ENCODE results near the gene ZBED6.
"Not testable (repeated sequence)": the region's sequence is repeated elsewhere in the genome, so short reads cannot be mapped to it uniquely, and the experiment has no call there.

ZBED6 gene

GRCh38 chr1:203795441-203796235, at the start of gene ZBED6, which contains the start of gene ZC3H11A:
TSS of gene ZBED6 (plus strand) at chr1:203795623. CDS start at chr1:203797523, 1,900 bp downstream.
TSS of gene ZC3H11A (plus strand) at chr1:203795623. CDS start at chr1:203817071, 21,448 bp downstream.
- Histone ChIP-seq H3K9me3 (ENCODE audit: low read depth, low read length) (no peaks in the 10 kb centered on the region), H3K36me3 (ENCODE audit: insufficient read depth, low read length) (peaks cover 37% of the 10 kb centered on the region), H3K27ac (peak within 1 kb of the TSS; percentile 96), H3K9ac (ENCODE audit: insufficient read length) (peak within 1 kb of the TSS; percentile 93), H3K4me3 (peak within 1 kb of the TSS; percentile 83)
- peak; percentile 88 for DNase-seq (ENCODE audit: low read depth, low spot score)
- TF ChIP-seq FOXP2 (optimal IDR thresholded peaks at IDR 0.05; ENCODE audit: control extremely low read depth, extremely low read length, insufficient read depth) (no peak), POLR2AphosphoS5 (IDR thresholded peaks at IDR 0.05; ENCODE audit: borderline replicate concordance, low read depth, low read length) (peak; percentile 76)

- DNase-seq (ENCODE audit: low read depth, low spot score) = no peak
- H3K4me3 ChIP-seq = no peak overlapping the region
- H3K9me3 ChIP-seq (ENCODE audit: low read depth, low read length) = no peaks in the 10 kb centered on the region
- no peak for TF ChIP-seq FOXP2 (optimal IDR thresholded peaks at IDR 0.05; ENCODE audit: control extremely low read depth, extremely low read length, insufficient read depth)
- TF ChIP-seq EZH2 (IDR thresholded peaks at IDR 0.05) = no peak
- no peak for TF ChIP-seq POLR2AphosphoS5 (IDR thresholded peaks at IDR 0.05; ENCODE audit: borderline replicate concordance, low read depth, low read length)
- H3K36me3 ChIP-seq (ENCODE audit: insufficient read depth, low read length) = no peaks in the 10 kb centered on the region
- no peak overlapping the region for H3K9ac ChIP-seq (ENCODE audit: insufficient read length)
- H3K27ac ChIP-seq = no peak overlapping the region
Observed at GRCh38 chr1:203746281-203746680, 49.1 kb upstream of the ZBED6 start.

GRCh38 chr1:203751051-203751450, 44.4 kb upstream of the ZBED6 start:
- no peak for DNase-seq (ENCODE audit: low read depth, low spot score)
- no peaks in the 10 kb centered on the region for H3K36me3 ChIP-seq (ENCODE audit: insufficient read depth, low read length)
- TF ChIP-seq EZH2 (IDR thresholded peaks at IDR 0.05) (no peak), POLR2AphosphoS5 (IDR thresholded peaks at IDR 0.05; ENCODE audit: borderline replicate concordance, low read depth, low read length) (no peak), FOXP2 (optimal IDR thresholded peaks at IDR 0.05; ENCODE audit: control extremely low read depth, extremely low read length, insufficient read depth) (no peak)
- H3K9ac ChIP-seq (ENCODE audit: insufficient read length) = no peak overlapping the region
- H3K9me3 ChIP-seq (ENCODE audit: low read depth, low read length) = no peaks in the 10 kb centered on the region
- no peak overlapping the region for H3K27ac ChIP-seq
- no peak overlapping the region for H3K4me3 ChIP-seq

- H3K27ac ChIP-seq; DNase-seq (ENCODE audit: low read depth, low spot score); H3K4me3 ChIP-seq: not testable (repeated sequence)
Observed at GRCh38 chr1:203751618-203752361, 43.6 kb upstream of the ZBED6 start.

GRCh38 chr1:203754455-203754864, 41.0 kb upstream of the ZBED6 start:
- no peak for DNase-seq (ENCODE audit: low read depth, low spot score)
- H3K4me3 ChIP-seq = no peak overlapping the region
- H3K9me3 ChIP-seq (ENCODE audit: low read depth, low read length) = no peaks in the 10 kb centered on the region
- TF ChIP-seq FOXP2 (optimal IDR thresholded peaks at IDR 0.05; ENCODE audit: control extremely low read depth, extremely low read length, insufficient read depth) (no peak), EZH2 (IDR thresholded peaks at IDR 0.05) (no peak), POLR2AphosphoS5 (IDR thresholded peaks at IDR 0.05; ENCODE audit: borderline replicate concordance, low read depth, low read length) (no peak)
- H3K27ac ChIP-seq = no peak overlapping the region
- no peaks in the 10 kb centered on the region for H3K36me3 ChIP-seq (ENCODE audit: insufficient read depth, low read length)
- H3K9ac ChIP-seq (ENCODE audit: insufficient read length) = no peak overlapping the region

More at GRCh38 chr1:203751618-203752361, 43.6 kb upstream of the ZBED6 start:
- H3K9ac ChIP-seq (ENCODE audit: insufficient read length); H3K9me3 ChIP-seq (ENCODE audit: low read depth, low read length); H3K36me3 ChIP-seq (ENCODE audit: insufficient read depth, low read length): not testable (repeated sequence)

- TF ChIP-seq EZH2 (IDR thresholded peaks at IDR 0.05) (no peak), FOXP2 (optimal IDR thresholded peaks at IDR 0.05; ENCODE audit: control extremely low read depth, extremely low read length, insufficient read depth) (no peak), POLR2AphosphoS5 (IDR thresholded peaks at IDR 0.05; ENCODE audit: borderline replicate concordance, low read depth, low read length) (no peak)
- H3K9ac ChIP-seq (ENCODE audit: insufficient read length) = no peak overlapping the region
- no peaks in the 10 kb centered on the region for H3K36me3 ChIP-seq (ENCODE audit: insufficient read depth, low read length)
- H3K4me3 ChIP-seq = no peak overlapping the region
- H3K9me3 ChIP-seq (ENCODE audit: low read depth, low read length) = no peaks in the 10 kb centered on the region
- DNase-seq (ENCODE audit: low read depth, low spot score) = no peak
- H3K27ac ChIP-seq = no peak overlapping the region
Observed at GRCh38 chr1:203756036-203756435, 39.4 kb upstream of the ZBED6 start.

GRCh38 chr1:203758749-203759148, 36.7 kb upstream of the ZBED6 start:
- H3K9me3 ChIP-seq (ENCODE audit: low read depth, low read length); H3K9ac ChIP-seq (ENCODE audit: insufficient read length); H3K27ac ChIP-seq; H3K4me3 ChIP-seq; H3K36me3 ChIP-seq (ENCODE audit: insufficient read depth, low read length); DNase-seq (ENCODE audit: low read depth, low spot score): not testable (repeated sequence)

- no peak for DNase-seq (ENCODE audit: low read depth, low spot score)
- TF ChIP-seq EZH2 (IDR thresholded peaks at IDR 0.05) = no peak
- TF ChIP-seq POLR2AphosphoS5 (IDR thresholded peaks at IDR 0.05; ENCODE audit: borderline replicate concordance, low read depth, low read length) = no peak
- no peak for TF ChIP-seq FOXP2 (optimal IDR thresholded peaks at IDR 0.05; ENCODE audit: control extremely low read depth, extremely low read length, insufficient read depth)
- Histone ChIP-seq H3K9ac (ENCODE audit: insufficient read length) (no peak overlapping the region), H3K9me3 (ENCODE audit: low read depth, low read length) (no peaks in the 10 kb centered on the region), H3K27ac (no peak overlapping the region), H3K4me3 (no peak overlapping the region), H3K36me3 (ENCODE audit: insufficient read depth, low read length) (no peaks in the 10 kb centered on the region)
Observed at GRCh38 chr1:203760506-203760905, 34.9 kb upstream of the ZBED6 start.

GRCh38 chr1:203761958-203762357, 33.5 kb upstream of the ZBED6 start:
- not testable (repeated sequence) for H3K9me3 ChIP-seq (ENCODE audit: low read depth, low read length); DNase-seq (ENCODE audit: low read depth, low spot score); H3K9ac ChIP-seq (ENCODE audit: insufficient read length); H3K4me3 ChIP-seq; H3K27ac ChIP-seq; H3K36me3 ChIP-seq (ENCODE audit: insufficient read depth, low read length)

Data from SK-N-MC (cell line).